Neural progenitor cell (in vitro differentiated cells): ENCODE measurements around the gene PCYT1A.

Experiments
- CTCF ChIP-seq: fragments of 200-600 bp; sonication (generic); IDR thresholded peaks from 2 replicates; pipeline ENCODE4 v1.5.1; 2017; ENCODE audit warnings: antibody characterized with exemption, mild to moderate bottlenecking
- EZH2phosphoT487 ChIP-seq: fragments of 200-600 bp; sonication (generic); IDR thresholded peaks from 2 replicates; pipeline ENCODE4 v1.6.1; 2017; ENCODE audit warnings: antibody characterized with exemption

- TF ChIP-seq EZH2phosphoT487, result no peak
- no peak for TF ChIP-seq CTCF
These were observed 70.0 kb downstream of the PCYT1A start for GRCh38 chr3:196217307-196218154.
